H9 (cell line): ENCODE results near the gene METTL1. TPM values are rescaled to one million over a fixed set of nuclear protein-coding genes. Genes with fewer than 3 reads are reported as not detected.
A peak's percentile ranks its signal among the peaks of the same experiment; 100 is the strongest.

Experiments
- DNase-seq: peaks from one replicate; pipeline ENCODE4 v3.0.0-alpha.2; 2017
- H2AFZ ChIP-seq: one replicate; pipeline ENCODE4 v1.6.1; 2013; ENCODE audit warnings: mild to moderate bottlenecking, low read length, control low read depth, moderate library complexity
- H2AK5ac ChIP-seq: 2 replicates; pipeline ENCODE4 v1.6.1; 2013; ENCODE audit warnings: low read length, control low read depth, mixed read lengths; ENCODE audit not compliant: insufficient read length
- H2BK120ac ChIP-seq: one replicate; pipeline ENCODE4 v1.6.1; 2013; ENCODE audit warnings: low read depth, mild to moderate bottlenecking, low read length, control low read depth, inconsistent platforms; ENCODE audit not compliant: poor library complexity, severe bottlenecking
- H2BK12ac ChIP-seq: 2 replicates; pipeline ENCODE4 v1.6.1; 2013; ENCODE audit warnings: low read length, control low read depth, mixed read lengths, low read depth; ENCODE audit not compliant: insufficient read length
- H2BK15ac ChIP-seq: 2 replicates; pipeline ENCODE4 v1.6.1; 2013; ENCODE audit warnings: low read depth, low read length, control low read depth
- H2BK20ac ChIP-seq: one replicate; pipeline ENCODE4 v1.6.1; 2013; ENCODE audit warnings: low read depth, mild to moderate bottlenecking, low read length, control low read depth, inconsistent platforms; ENCODE audit not compliant: poor library complexity, severe bottlenecking
- H2BK5ac ChIP-seq: 2 replicates; pipeline ENCODE4 v1.6.1; 2013; ENCODE audit warnings: low read length, control low read depth, mixed read lengths; ENCODE audit not compliant: insufficient read length
- H3K14ac ChIP-seq: 2 replicates; pipeline ENCODE4 v1.6.1; 2013; ENCODE audit warnings: low read length, control low read depth; ENCODE audit not compliant: insufficient read depth
- H3K18ac ChIP-seq: 2 replicates; pipeline ENCODE4 v1.6.1; 2013; ENCODE audit warnings: low read depth, mild to moderate bottlenecking, mixed read lengths, low read length, control low read depth; ENCODE audit not compliant: insufficient read length
- H3K23ac ChIP-seq: 2 replicates; pipeline ENCODE4 v1.6.1; 2013; ENCODE audit warnings: low read length, control low read depth, mixed read lengths, low read depth; ENCODE audit not compliant: insufficient read length
- H3K23me2 ChIP-seq: 2 replicates; pipeline ENCODE4 v1.6.1; 2013; ENCODE audit warnings: low read depth, mild to moderate bottlenecking, mixed read lengths, low read length, control low read depth; ENCODE audit not compliant: insufficient read length, poor library complexity, severe bottlenecking
- H3K27ac ChIP-seq: 2 replicates; pipeline ENCODE4 v1.5.1; 2013; ENCODE audit warnings: low read length, control low read depth, mixed read lengths, low read depth; ENCODE audit not compliant: insufficient read length
- H3K27me3 ChIP-seq: 2 replicates; pipeline ENCODE4 v1.6.1; 2013; ENCODE audit warnings: low read length, control low read depth, inconsistent platforms; ENCODE audit not compliant: insufficient read depth
- H3K4ac ChIP-seq: 2 replicates; pipeline ENCODE4 v1.6.1; 2013; ENCODE audit warnings: low read depth, mild to moderate bottlenecking, control low read depth, inconsistent platforms, low read length, moderate library complexity
- H3K4me1 ChIP-seq: 2 replicates; pipeline ENCODE4 v1.6.1; 2013; ENCODE audit warnings: low read length, control low read depth, inconsistent platforms; ENCODE audit not compliant: insufficient read depth
- H3K4me2 ChIP-seq: 2 replicates; pipeline ENCODE4 v1.6.1; 2013; ENCODE audit warnings: low read length, control low read depth, mixed read lengths; ENCODE audit not compliant: insufficient read length, insufficient read depth
- H3K56ac ChIP-seq: 2 replicates; pipeline ENCODE4 v1.6.1; 2013; ENCODE audit warnings: low read depth, mild to moderate bottlenecking, mixed read lengths, low read length, control low read depth; ENCODE audit not compliant: insufficient read length
- H3K79me1 ChIP-seq: 2 replicates; pipeline ENCODE4 v1.6.1; 2013; ENCODE audit warnings: low read depth, mild to moderate bottlenecking, moderate library complexity, low read length, control low read depth, inconsistent platforms; ENCODE audit not compliant: insufficient read depth, poor library complexity, severe bottlenecking
- H3K79me2 ChIP-seq: 2 replicates; pipeline ENCODE4 v1.6.1; 2013; ENCODE audit warnings: low read length, control low read depth, inconsistent platforms; ENCODE audit not compliant: insufficient read depth
- H3K9ac ChIP-seq: 2 replicates; pipeline ENCODE4 v1.6.1; 2013; ENCODE audit warnings: low read length, control low read depth, mixed read lengths; ENCODE audit not compliant: insufficient read length; ENCODE audit errors: extremely low read depth
- H3K9me3 ChIP-seq: one replicate; pipeline ENCODE4 v1.6.1; 2013; ENCODE audit warnings: low read depth, low read length, inconsistent platforms; ENCODE audit not compliant: control insufficient read depth
- H3T11ph ChIP-seq: one replicate; pipeline ENCODE4 v1.6.1; 2013; ENCODE audit warnings: mild to moderate bottlenecking, low read length, control low read depth, inconsistent platforms
- H4K20me1 ChIP-seq: one replicate; pipeline ENCODE4 v1.6.1; 2013; ENCODE audit not compliant: control insufficient read depth, insufficient read length, insufficient read depth
- H4K5ac ChIP-seq: 2 replicates; pipeline ENCODE4 v1.6.1; 2013; ENCODE audit warnings: low read depth, mild to moderate bottlenecking, mixed read lengths, low read length, control low read depth; ENCODE audit not compliant: insufficient read length
- H4K8ac ChIP-seq: replicated peaks from 2 replicates; pipeline ENCODE4 v1.6.1; 2013; ENCODE audit warnings: low read length, control low read depth, mixed read lengths, low read depth; ENCODE audit not compliant: insufficient read length
- H4K91ac ChIP-seq: 2 replicates; pipeline ENCODE4 v1.6.1; 2013; ENCODE audit warnings: low read depth, mild to moderate bottlenecking, moderate library complexity, mixed read lengths, low read length, control low read depth; ENCODE audit not compliant: insufficient read length
- H3K27ac Mint-ChIP-seq, 3 experiments: 2 replicates in 2 of 3; 3 replicates in 1 of 3; pipeline ENCODE4 v1.8.0; 2020 to 2021; ENCODE audit warnings: mixed read lengths in 3 of 3, mild to moderate bottlenecking in 1 of 3, moderate library complexity in 1 of 3
- H3K27me3 Mint-ChIP-seq: 2 replicates; pipeline ENCODE4 v1.8.0; 2021; ENCODE audit warnings: low read depth, mild to moderate bottlenecking, moderate library complexity, mixed read lengths
- H3K36me3 Mint-ChIP-seq, 3 experiments: 2 replicates in 2 of 3; 3 replicates in 1 of 3; pipeline ENCODE4 v1.8.0; 2020 to 2021; ENCODE audit warnings: low read depth in 3 of 3, mixed read lengths in 3 of 3; ENCODE audit not compliant: insufficient read depth in 1 of 3
- H3K4me1 Mint-ChIP-seq, 2 experiments: 2 replicates each; pipeline ENCODE4 v1.8.0; 2020; ENCODE audit warnings: mixed read lengths in 2 of 2
- H3K4me3 Mint-ChIP-seq, 2 experiments: 2 replicates in 1 of 2; 3 replicates in 1 of 2; pipeline ENCODE4 v1.8.0; 2020 to 2021; ENCODE audit warnings: mild to moderate bottlenecking in 2 of 2, mixed read lengths in 2 of 2, moderate library complexity in 1 of 2
- H3K9me3 Mint-ChIP-seq, 2 experiments: 2 replicates in 1 of 2; 3 replicates in 1 of 2; pipeline ENCODE4 v1.8.0; 2020; ENCODE audit warnings: mild to moderate bottlenecking in 2 of 2, mixed read lengths in 2 of 2, moderate library complexity in 1 of 2
- CTCF ChIP-seq: fragments of 200-600 bp; sonication (generic); conservative IDR thresholded peaks from 3 replicates; pipeline ENCODE4 v1.8.0; 2021; ENCODE audit warnings: antibody characterized with exemption, mild to moderate bottlenecking
- WGBS: extraction: QIAGEN DNeasy Blood & Tissue Kit; methylation state at CpG from one replicate; pipeline ENCODE4 v1.1.7; 2013; ENCODE audit warnings: missing lambda C conversion rate, low lambda C conversion rate, mixed read lengths; ENCODE audit not compliant: insufficient read length; ENCODE audit errors: extremely low coverage; 5-methylcytosine and 5-hydroxymethylcytosine counted together
- total RNA-seq: library from RNA; stranded (reverse); gene quantifications from 2 replicates; pipeline ENCODE4 v1.2.1, GENCODE V29; 2021

Gene METTL1
- total RNA-seq, 1 experiment from 2014 or later, result 58.4 TPM

GRCh38 chr12:57729321-57729844 is 42.5 kb downstream of the METTL1 start:
- Histone ChIP-seq H3K27ac (no peak overlapping the region), H3K9ac (no peak overlapping the region), H3K79me2 (no peaks in the 10 kb centered on the region), H2BK20ac (no peak overlapping the region), H3K56ac (no peak overlapping the region), H3K79me1 (no peaks in the 10 kb centered on the region), H2BK12ac (no peak overlapping the region), H2BK5ac (no peak overlapping the region), H3K4me2 (no peak overlapping the region), H2BK15ac (no peak overlapping the region), H4K91ac (no peak overlapping the region), H3K23me2 (peaks cover 14% of the 10 kb centered on the region), H3K4ac (no peak overlapping the region), H3K9me3 (no peaks in the 10 kb centered on the region), H4K20me1 (no peaks in the 10 kb centered on the region), H2BK120ac (no peak overlapping the region), H4K5ac (no peak overlapping the region), H2AFZ (no peak overlapping the region), H4K8ac (no peak overlapping the region), H3K27me3 (peaks cover 30% of the 10 kb centered on the region; the same call in 1 of the 2 replicates), H2AK5ac (no peak overlapping the region), H3K18ac (no peak overlapping the region), H3K23ac (no peak overlapping the region), H3K14ac (no peak overlapping the region), H3K4me1 (no peaks in the 10 kb centered on the region; the same call in 1 of the 2 replicates), H3T11ph (no peak overlapping the region)
- no peaks in the 10 kb centered on the region; a peak in 1 of 5 replicates for H3K9me3 Mint-ChIP-seq
- no peak overlapping the region; a peak in 1 of 5 replicates for H3K4me3 Mint-ChIP-seq
- TF ChIP-seq CTCF, result no peak
- H3K27ac Mint-ChIP-seq, result no peak overlapping the region
- peaks cover 0 to 2% (median 0%) of the 10 kb centered on the region in 3 experiments; a peak in 1 of 7 replicates for H3K36me3 Mint-ChIP-seq
- H3K27me3 Mint-ChIP-seq, result peaks cover 97% of the 10 kb centered on the region
- peaks cover 10 to 17% of the 10 kb centered on the region in 2 experiments for H3K4me1 Mint-ChIP-seq
- WGBS, result no CpG with 5 or more reads among the region's 5 CpGs
- DNase-seq, result peak; percentile 13
